Upper lobe of left lung (tissue), 4 donors: ENCODE data around the gene POC1B.

Experiments used
- EP300 ChIP-seq, 4 donors: sonication (generic); formaldehyde crosslinking; IDR thresholded peaks; one replicate each; pipeline ENCODE4 v1.5.1; 2017; ENCODE audit warnings: antibody characterized with exemption in 4 of 4, control low read depth in 2 of 4
- POLR2A ChIP-seq, 4 donors: fragments of 450-650 bp; IDR thresholded peaks; one replicate each; pipeline ENCODE4 v1.5.1; 2016 to 2017; ENCODE audit warnings: antibody characterized with exemption in 4 of 4, mild to moderate bottlenecking in 2 of 4
- TF ChIP-seq, protein P1 (sequence below), 6 experiments: fragments of 450-650 bp in 4 of 6; fragments of 200-600 bp in 2 of 6; sonication (generic) in 2 of 6; IDR thresholded peaks; one replicate each; pipeline ENCODE4 v1.5.1; 2016 to 2019; ENCODE audit warnings: antibody characterized with exemption in 6 of 6

DNA sequence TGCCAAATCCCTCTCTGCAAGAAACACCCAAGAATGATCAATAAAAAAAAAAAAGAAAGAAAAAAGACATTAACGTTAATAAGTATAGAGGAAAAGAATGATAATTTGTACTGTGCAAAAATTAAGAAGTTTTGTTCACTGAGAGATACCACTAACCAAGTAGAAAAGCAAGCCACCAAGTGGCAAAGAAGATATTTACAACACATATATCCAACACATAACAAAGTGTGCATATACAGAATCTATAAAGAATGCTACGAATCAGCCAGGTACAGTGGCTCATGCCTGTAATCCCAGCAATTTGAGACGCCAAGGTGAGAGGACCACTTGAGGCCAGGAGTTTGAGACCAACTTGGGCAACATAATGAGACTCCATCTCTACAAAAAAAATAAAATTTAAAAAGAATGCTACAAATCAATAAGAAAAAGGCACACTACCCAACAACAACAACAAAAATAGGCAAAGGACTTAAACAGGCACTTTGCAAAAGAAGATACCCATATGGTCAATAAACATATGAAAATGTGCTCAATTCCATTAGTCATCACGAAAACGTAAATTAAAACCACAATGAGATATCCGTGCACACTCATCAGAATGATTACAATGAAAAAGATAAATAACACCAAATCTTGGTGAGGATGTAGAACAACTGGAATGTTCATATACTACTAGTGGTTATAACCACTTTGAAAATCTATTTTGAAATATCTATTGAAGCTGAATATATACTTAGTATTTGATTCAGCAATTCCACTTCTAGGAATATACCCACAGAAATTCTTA is 21.1 kb downstream of the POC1B start:
- TF ChIP-seq, protein P1, sequence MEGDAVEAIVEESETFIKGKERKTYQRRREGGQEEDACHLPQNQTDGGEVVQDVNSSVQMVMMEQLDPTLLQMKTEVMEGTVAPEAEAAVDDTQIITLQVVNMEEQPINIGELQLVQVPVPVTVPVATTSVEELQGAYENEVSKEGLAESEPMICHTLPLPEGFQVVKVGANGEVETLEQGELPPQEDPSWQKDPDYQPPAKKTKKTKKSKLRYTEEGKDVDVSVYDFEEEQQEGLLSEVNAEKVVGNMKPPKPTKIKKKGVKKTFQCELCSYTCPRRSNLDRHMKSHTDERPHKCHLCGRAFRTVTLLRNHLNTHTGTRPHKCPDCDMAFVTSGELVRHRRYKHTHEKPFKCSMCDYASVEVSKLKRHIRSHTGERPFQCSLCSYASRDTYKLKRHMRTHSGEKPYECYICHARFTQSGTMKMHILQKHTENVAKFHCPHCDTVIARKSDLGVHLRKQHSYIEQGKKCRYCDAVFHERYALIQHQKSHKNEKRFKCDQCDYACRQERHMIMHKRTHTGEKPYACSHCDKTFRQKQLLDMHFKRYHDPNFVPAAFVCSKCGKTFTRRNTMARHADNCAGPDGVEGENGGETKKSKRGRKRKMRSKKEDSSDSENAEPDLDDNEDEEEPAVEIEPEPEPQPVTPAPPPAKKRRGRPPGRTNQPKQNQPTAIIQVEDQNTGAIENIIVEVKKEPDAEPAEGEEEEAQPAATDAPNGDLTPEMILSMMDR (IDR thresholded peaks at IDR 0.05): no peak
- TF ChIP-seq POLR2A (IDR thresholded peaks at IDR 0.05) (no peak), EP300 (IDR thresholded peaks at IDR 0.05) (no peak)
